Astrocyte (in vitro differentiated cells and primary cell): ENCODE results near the gene ESRRG. TPM values are rescaled to one million over a fixed set of nuclear protein-coding genes. Genes with fewer than 3 reads are reported as not detected.
A peak's percentile ranks its signal among the peaks of the same experiment; 100 is the strongest.

Experiments
- DNase-seq: peaks from one replicate; pipeline ENCODE4 v3.0.0-alpha.2; 2010; ENCODE audit warnings: low read depth
- FAIRE-seq: peaks from 2 replicates; lab custom pipeline; 2011; peaks lifted over from hg19 to GRCh38; lab: Jason Lieb, UNC
- H2AFZ ChIP-seq: 2 replicates; pipeline ENCODE4 v1.6.0; 2012; ENCODE audit warnings: low read depth, low read length, inconsistent platforms
- H3K27ac ChIP-seq: 2 replicates; pipeline ENCODE4 v1.5.1; 2011; ENCODE audit warnings: low read depth, low read length, inconsistent platforms
- H3K27me3 ChIP-seq: 2 replicates; pipeline ENCODE4 v1.6.0; 2011; ENCODE audit warnings: low read length, inconsistent platforms; ENCODE audit not compliant: insufficient read depth
- H3K36me3 ChIP-seq: 2 replicates; pipeline ENCODE4 v1.5.1; 2011; ENCODE audit warnings: low read length, inconsistent platforms; ENCODE audit not compliant: insufficient read depth
- H3K4me1 ChIP-seq: 2 replicates; pipeline ENCODE4 v1.5.1; 2011; ENCODE audit warnings: low read length, inconsistent platforms; ENCODE audit not compliant: insufficient read depth
- H3K4me2 ChIP-seq: 2 replicates; pipeline ENCODE4 v1.6.0; 2012; ENCODE audit warnings: low read length, inconsistent platforms
- H3K4me3 ChIP-seq: 2 replicates; pipeline ENCODE4 v1.5.1; 2011; ENCODE audit warnings: low read depth, mild to moderate bottlenecking, low read length, inconsistent platforms; ENCODE audit not compliant: insufficient read depth
- H3K79me2 ChIP-seq: 2 replicates; pipeline ENCODE4 v1.6.0; 2012; ENCODE audit warnings: mild to moderate bottlenecking, low read length, inconsistent platforms; ENCODE audit not compliant: insufficient read depth
- H3K9ac ChIP-seq: 2 replicates; pipeline ENCODE4 v1.6.0; 2012; ENCODE audit warnings: mild to moderate bottlenecking, low read length, inconsistent platforms
- H3K9me3 ChIP-seq: 2 replicates; pipeline ENCODE4 v1.5.1; 2012; ENCODE audit warnings: low read depth, mild to moderate bottlenecking, low read length, inconsistent platforms; ENCODE audit not compliant: insufficient read depth
- H4K20me1 ChIP-seq: 2 replicates; pipeline ENCODE4 v1.6.0; 2012; ENCODE audit warnings: low read length, inconsistent platforms; ENCODE audit not compliant: insufficient read depth
- H3K27ac Mint-ChIP-seq: one replicate; pipeline ENCODE4 v1.8.0; 2021; ENCODE audit warnings: mild to moderate bottlenecking, mixed read lengths; ENCODE audit not compliant: unreplicated experiment
- H3K27me3 Mint-ChIP-seq: one replicate; pipeline ENCODE4 v1.8.0; 2021; ENCODE audit warnings: low read depth, mixed read lengths; ENCODE audit not compliant: unreplicated experiment
- H3K36me3 Mint-ChIP-seq: one replicate; pipeline ENCODE4 v1.8.0; 2021; ENCODE audit warnings: low read depth, mixed read lengths; ENCODE audit not compliant: unreplicated experiment
- H3K4me1 Mint-ChIP-seq: one replicate; pipeline ENCODE4 v1.8.0; 2021; ENCODE audit warnings: low read depth, mixed read lengths; ENCODE audit not compliant: unreplicated experiment
- H3K4me3 Mint-ChIP-seq: one replicate; pipeline ENCODE4 v1.8.0; 2021; ENCODE audit warnings: mild to moderate bottlenecking, moderate library complexity, mixed read lengths; ENCODE audit not compliant: unreplicated experiment
- H3K9me3 Mint-ChIP-seq: one replicate; pipeline ENCODE4 v1.8.0; 2021; ENCODE audit warnings: mild to moderate bottlenecking, mixed read lengths; ENCODE audit not compliant: unreplicated experiment
- CTCF ChIP-seq: IDR thresholded peaks from 2 replicates; pipeline ENCODE4 v1.5.1; 2011; ENCODE audit warnings: low read depth, mild to moderate bottlenecking, inconsistent platforms, low read length, moderate library complexity; ENCODE audit not compliant: insufficient read depth
- EZH2 ChIP-seq: IDR thresholded peaks from 2 replicates; pipeline ENCODE4 v1.6.1; 2012; ENCODE audit warnings: mild to moderate bottlenecking, low read length, inconsistent platforms; ENCODE audit not compliant: insufficient read depth
- total RNA-seq: library from RNA; stranded (reverse); gene quantifications from 2 replicates; pipeline ENCODE4 v1.2.1, GENCODE V29; 2021

ESRRG gene
- total RNA-seq, 1 donor from 2014 or later, result 0.79 TPM

- H3K36me3 ChIP-seq, result no peaks in the 10 kb centered on the region
- Mint-ChIP-seq H3K9me3 (no peaks in the 10 kb centered on the region), H3K27me3 (no peaks in the 10 kb centered on the region), H3K27ac (peak overlapping the region; percentile 97), H3K4me3 (peak overlapping the region; percentile 89), H3K36me3 (no peaks in the 10 kb centered on the region), H3K4me1 (no peaks in the 10 kb centered on the region)
- H3K27ac ChIP-seq, result peak overlapping the region; percentile 79
- no peaks in the 10 kb centered on the region for H3K9me3 ChIP-seq
- TF ChIP-seq CTCF (peak; percentile 16), EZH2 (no peak)
- peak overlapping the region; percentile 98 for H2AFZ ChIP-seq
- H3K4me3 ChIP-seq, result peak overlapping the region; percentile 75
- peak overlapping the region; percentile 91 for H3K4me2 ChIP-seq
- no peak for FAIRE-seq
- no peaks in the 10 kb centered on the region for H4K20me1 ChIP-seq
- H3K4me1 ChIP-seq, result no peaks in the 10 kb centered on the region
- peak; percentile 66 for DNase-seq
- H3K27me3 ChIP-seq, result no peaks in the 10 kb centered on the region
- peak overlapping the region; percentile 89 for H3K9ac ChIP-seq
- H3K79me2 ChIP-seq, result no peaks in the 10 kb centered on the region
Observed at GRCh38 chr1:216600730-216601609, 122.3 kb downstream of the ESRRG start.

- Histone ChIP-seq H3K4me1 (no peaks in the 10 kb centered on the region), H3K9me3 (no peaks in the 10 kb centered on the region), H3K27me3 (no peaks in the 10 kb centered on the region), H3K4me3 (no peak overlapping the region), H3K4me2 (no peak overlapping the region), H2AFZ (peak overlapping the region; percentile 98), H3K36me3 (no peaks in the 10 kb centered on the region), H3K79me2 (no peaks in the 10 kb centered on the region), H3K27ac (no peak overlapping the region), H4K20me1 (no peaks in the 10 kb centered on the region), H3K9ac (no peak overlapping the region)
- FAIRE-seq (no peak), DNase-seq (no peak)
- Mint-ChIP-seq H3K27ac (no peak overlapping the region), H3K9me3 (no peaks in the 10 kb centered on the region), H3K4me1 (no peaks in the 10 kb centered on the region), H3K36me3 (no peaks in the 10 kb centered on the region), H3K27me3 (no peaks in the 10 kb centered on the region), H3K4me3 (no peak overlapping the region)
- TF ChIP-seq CTCF, result no peak
- no peak for TF ChIP-seq EZH2
Observed at GRCh38 chr1:216599851-216600250, 123.4 kb downstream of the ESRRG start.

- no peak overlapping the region for H3K9ac ChIP-seq
- H3K27me3 ChIP-seq, result no peaks in the 10 kb centered on the region
- H2AFZ ChIP-seq, result no peak overlapping the region
- Mint-ChIP-seq H3K4me1 (no peaks in the 10 kb centered on the region), H3K27ac (no peak overlapping the region), H3K4me3 (no peak overlapping the region), H3K27me3 (no peaks in the 10 kb centered on the region), H3K36me3 (no peaks in the 10 kb centered on the region), H3K9me3 (no peaks in the 10 kb centered on the region)
- H4K20me1 ChIP-seq, result no peaks in the 10 kb centered on the region
- H3K36me3 ChIP-seq, result no peaks in the 10 kb centered on the region
- no peaks in the 10 kb centered on the region for H3K4me1 ChIP-seq
- H3K27ac ChIP-seq, result no peak overlapping the region
- no peak for FAIRE-seq
- no peaks in the 10 kb centered on the region for H3K9me3 ChIP-seq
- H3K79me2 ChIP-seq, result no peaks in the 10 kb centered on the region
- no peak overlapping the region for H3K4me3 ChIP-seq
- no peak for DNase-seq
- TF ChIP-seq EZH2 (no peak), CTCF (no peak)
- no peak overlapping the region for H3K4me2 ChIP-seq
Observed at GRCh38 chr1:216598448-216598847, 124.8 kb downstream of the ESRRG start.
